Measurements from ENCODE around the gene CCDC152. TPM values are rescaled to one million over a fixed set of nuclear protein-coding genes. Genes with fewer than 3 reads are reported as not detected.

Gene CCDC152
- total and polyA plus RNA-seq, 2 of the 13 experiments (the other 11 are each of a cell fraction or from before 2014, with no cell fraction given) = 0.20 to 0.36 TPM

DNA sequence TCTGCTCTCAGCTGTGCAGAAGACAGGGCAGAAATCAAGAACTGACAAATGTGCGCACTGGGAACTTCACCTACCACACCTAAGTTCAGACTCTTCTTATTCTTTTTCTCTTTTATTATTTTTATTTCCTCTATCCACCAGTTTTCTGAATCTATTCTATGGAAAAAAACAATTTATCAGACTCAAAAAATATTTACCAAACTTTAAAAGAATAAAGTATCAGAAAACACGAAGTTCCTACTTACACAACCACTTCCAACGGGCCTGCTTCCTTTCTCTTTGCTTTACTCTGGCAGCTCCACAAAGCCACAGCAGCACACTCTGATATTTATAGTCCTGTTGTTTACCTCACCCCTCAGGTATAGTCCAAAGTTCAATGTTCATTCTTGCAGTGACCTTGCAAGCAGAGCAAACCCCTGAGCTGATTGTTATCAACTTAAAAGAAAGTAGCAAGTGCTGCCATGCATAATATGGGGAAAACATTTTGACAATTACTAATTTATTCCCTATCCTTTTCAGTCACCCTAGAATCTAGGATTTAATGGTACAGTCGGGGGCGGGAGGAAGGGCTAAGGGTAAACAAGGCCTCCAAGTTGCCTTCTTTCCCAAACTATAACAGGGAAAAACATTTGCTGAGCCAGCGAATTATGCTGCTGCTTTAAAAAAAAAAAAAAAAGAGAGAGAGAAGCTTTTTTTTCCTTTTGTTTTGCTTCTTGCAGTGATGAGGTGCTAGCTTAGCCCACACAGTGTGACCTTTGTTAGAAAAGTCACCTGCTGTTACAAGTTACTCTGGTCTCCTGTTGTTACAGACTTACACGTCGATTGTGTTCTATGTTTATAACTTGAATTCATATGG, 55.2 kb downstream of the CCDC152 start, which contains the start of gene SELENOP (continued):
- TF ChIP-seq ZNF788 (CRISPR knock-in tag; IDR thresholded peaks at IDR 0.05; ENCODE audit: borderline replicate concordance) (peak; percentile 51; the same call in 1 of the 2 replicates), ZZZ3 (CRISPR knock-in tag; IDR thresholded peaks at IDR 0.05; ENCODE audit: borderline replicate concordance) (no peak), SNAPC2 (CRISPR knock-in tag; IDR thresholded peaks at IDR 0.05) (no peak), RELA (CRISPR knock-in tag; IDR thresholded peaks at IDR 0.05) (no peak; the same call in 1 of the 2 replicates), KDM2A (CRISPR knock-in tag; IDR thresholded peaks at IDR 0.05; ENCODE audit: borderline replicate concordance, low read depth) (no peak; the same call in 1 of the 2 replicates), ELF4 (CRISPR knock-in tag; IDR thresholded peaks at IDR 0.05; ENCODE audit: borderline replicate concordance) (peak; percentile 88; the same call in 1 of the 2 replicates), ZNF615 (CRISPR knock-in tag; IDR thresholded peaks at IDR 0.05; ENCODE audit: borderline replicate concordance) (0 out of 2 replicates have a peak, but pooled peaks have one; percentile 82), DNMT3B (CRISPR knock-in tag; conservative IDR thresholded peaks at IDR 0.05) (peak; percentile 74; the same call in 1 of the 2 replicates), ZNF430 (CRISPR knock-in tag; IDR thresholded peaks at IDR 0.05) (no peak)
- TF ChIP-seq, protein P1, sequence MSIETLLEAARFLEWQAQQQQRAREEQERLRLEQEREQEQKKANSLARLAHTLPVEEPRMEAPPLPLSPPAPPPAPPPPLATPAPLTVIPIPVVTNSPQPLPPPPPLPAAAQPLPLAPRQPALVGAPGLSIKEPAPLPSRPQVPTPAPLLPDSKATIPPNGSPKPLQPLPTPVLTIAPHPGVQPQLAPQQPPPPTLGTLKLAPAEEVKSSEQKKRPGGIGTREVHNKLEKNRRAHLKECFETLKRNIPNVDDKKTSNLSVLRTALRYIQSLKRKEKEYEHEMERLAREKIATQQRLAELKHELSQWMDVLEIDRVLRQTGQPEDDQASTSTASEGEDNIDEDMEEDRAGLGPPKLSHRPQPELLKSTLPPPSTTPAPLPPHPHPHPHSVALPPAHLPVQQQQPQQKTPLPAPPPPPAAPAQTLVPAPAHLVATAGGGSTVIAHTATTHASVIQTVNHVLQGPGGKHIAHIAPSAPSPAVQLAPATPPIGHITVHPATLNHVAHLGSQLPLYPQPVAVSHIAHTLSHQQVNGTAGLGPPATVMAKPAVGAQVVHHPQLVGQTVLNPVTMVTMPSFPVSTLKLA (IDR thresholded peaks at IDR 0.05) = no peak; the same call in 1 of the 2 replicates
- TF ChIP-seq, protein P2, sequence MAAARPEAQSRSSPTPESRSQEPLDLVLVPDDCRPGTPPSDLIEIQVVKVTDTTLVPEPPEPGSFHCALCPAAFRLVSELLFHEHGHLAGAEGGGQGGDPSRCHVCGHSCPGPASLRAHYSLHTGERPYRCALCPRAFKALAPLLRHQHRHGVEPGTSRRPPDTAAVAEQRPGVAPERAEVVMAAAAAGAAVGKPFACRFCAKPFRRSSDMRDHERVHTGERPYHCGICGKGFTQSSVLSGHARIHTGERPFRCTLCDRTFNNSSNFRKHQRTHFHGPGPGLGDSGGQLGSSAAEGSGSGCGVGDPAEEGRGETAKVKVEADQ (CRISPR knock-in tag; IDR thresholded peaks at IDR 0.05; ENCODE audit: borderline replicate concordance) = no peak; the same call in 1 of the 2 replicates
- TF ChIP-seq, protein P3, sequence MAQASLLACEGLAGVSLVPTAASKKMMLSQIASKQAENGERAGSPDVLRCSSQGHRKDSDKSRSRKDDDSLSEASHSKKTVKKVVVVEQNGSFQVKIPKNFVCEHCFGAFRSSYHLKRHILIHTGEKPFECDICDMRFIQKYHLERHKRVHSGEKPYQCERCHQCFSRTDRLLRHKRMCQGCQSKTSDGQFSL (CRISPR knock-in tag; IDR thresholded peaks at IDR 0.05) = no peak
- TF ChIP-seq, protein P4, sequence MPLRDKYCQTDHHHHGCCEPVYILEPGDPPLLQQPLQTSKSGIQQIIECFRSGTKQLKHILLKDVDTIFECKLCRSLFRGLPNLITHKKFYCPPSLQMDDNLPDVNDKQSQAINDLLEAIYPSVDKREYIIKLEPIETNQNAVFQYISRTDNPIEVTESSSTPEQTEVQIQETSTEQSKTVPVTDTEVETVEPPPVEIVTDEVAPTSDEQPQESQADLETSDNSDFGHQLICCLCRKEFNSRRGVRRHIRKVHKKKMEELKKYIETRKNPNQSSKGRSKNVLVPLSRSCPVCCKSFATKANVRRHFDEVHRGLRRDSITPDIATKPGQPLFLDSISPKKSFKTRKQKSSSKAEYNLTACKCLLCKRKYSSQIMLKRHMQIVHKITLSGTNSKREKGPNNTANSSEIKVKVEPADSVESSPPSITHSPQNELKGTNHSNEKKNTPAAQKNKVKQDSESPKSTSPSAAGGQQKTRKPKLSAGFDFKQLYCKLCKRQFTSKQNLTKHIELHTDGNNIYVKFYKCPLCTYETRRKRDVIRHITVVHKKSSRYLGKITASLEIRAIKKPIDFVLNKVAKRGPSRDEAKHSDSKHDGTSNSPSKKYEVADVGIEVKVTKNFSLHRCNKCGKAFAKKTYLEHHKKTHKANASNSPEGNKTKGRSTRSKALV (CRISPR knock-in tag; IDR thresholded peaks at IDR 0.05) = no peak
- TF ChIP-seq, protein P5, sequence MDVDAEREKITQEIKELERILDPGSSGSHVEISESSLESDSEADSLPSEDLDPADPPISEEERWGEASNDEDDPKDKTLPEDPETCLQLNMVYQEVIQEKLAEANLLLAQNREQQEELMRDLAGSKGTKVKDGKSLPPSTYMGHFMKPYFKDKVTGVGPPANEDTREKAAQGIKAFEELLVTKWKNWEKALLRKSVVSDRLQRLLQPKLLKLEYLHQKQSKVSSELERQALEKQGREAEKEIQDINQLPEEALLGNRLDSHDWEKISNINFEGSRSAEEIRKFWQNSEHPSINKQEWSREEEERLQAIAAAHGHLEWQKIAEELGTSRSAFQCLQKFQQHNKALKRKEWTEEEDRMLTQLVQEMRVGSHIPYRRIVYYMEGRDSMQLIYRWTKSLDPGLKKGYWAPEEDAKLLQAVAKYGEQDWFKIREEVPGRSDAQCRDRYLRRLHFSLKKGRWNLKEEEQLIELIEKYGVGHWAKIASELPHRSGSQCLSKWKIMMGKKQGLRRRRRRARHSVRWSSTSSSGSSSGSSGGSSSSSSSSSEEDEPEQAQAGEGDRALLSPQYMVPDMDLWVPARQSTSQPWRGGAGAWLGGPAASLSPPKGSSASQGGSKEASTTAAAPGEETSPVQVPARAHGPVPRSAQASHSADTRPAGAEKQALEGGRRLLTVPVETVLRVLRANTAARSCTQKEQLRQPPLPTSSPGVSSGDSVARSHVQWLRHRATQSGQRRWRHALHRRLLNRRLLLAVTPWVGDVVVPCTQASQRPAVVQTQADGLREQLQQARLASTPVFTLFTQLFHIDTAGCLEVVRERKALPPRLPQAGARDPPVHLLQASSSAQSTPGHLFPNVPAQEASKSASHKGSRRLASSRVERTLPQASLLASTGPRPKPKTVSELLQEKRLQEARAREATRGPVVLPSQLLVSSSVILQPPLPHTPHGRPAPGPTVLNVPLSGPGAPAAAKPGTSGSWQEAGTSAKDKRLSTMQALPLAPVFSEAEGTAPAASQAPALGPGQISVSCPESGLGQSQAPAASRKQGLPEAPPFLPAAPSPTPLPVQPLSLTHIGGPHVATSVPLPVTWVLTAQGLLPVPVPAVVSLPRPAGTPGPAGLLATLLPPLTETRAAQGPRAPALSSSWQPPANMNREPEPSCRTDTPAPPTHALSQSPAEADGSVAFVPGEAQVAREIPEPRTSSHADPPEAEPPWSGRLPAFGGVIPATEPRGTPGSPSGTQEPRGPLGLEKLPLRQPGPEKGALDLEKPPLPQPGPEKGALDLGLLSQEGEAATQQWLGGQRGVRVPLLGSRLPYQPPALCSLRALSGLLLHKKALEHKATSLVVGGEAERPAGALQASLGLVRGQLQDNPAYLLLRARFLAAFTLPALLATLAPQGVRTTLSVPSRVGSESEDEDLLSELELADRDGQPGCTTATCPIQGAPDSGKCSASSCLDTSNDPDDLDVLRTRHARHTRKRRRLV (CRISPR knock-in tag; IDR thresholded peaks at IDR 0.05) = 0 out of 2 replicates have a peak, but pooled peaks have one; percentile 70
- TF ChIP-seq, protein P6, sequence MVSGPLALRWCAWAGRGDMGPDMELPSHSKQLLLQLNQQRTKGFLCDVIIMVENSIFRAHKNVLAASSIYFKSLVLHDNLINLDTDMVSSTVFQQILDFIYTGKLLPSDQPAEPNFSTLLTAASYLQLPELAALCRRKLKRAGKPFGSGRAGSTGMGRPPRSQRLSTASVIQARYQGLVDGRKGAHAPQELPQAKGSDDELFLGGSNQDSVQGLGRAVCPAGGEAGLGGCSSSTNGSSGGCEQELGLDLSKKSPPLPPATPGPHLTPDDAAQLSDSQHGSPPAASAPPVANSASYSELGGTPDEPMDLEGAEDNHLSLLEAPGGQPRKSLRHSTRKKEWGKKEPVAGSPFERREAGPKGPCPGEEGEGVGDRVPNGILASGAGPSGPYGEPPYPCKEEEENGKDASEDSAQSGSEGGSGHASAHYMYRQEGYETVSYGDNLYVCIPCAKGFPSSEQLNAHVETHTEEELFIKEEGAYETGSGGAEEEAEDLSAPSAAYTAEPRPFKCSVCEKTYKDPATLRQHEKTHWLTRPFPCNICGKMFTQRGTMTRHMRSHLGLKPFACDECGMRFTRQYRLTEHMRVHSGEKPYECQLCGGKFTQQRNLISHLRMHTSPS (CRISPR knock-in tag; IDR thresholded peaks at IDR 0.05; ENCODE audit: low read depth) = no peak

Data from HepG2 (cell line).